ENCODE data around the gene SENP8.
"Not testable (repeated sequence)": the region's sequence is repeated elsewhere in the genome, so short reads cannot be mapped to it uniquely, and the experiment has no call there.

Gene SENP8

DNA sequence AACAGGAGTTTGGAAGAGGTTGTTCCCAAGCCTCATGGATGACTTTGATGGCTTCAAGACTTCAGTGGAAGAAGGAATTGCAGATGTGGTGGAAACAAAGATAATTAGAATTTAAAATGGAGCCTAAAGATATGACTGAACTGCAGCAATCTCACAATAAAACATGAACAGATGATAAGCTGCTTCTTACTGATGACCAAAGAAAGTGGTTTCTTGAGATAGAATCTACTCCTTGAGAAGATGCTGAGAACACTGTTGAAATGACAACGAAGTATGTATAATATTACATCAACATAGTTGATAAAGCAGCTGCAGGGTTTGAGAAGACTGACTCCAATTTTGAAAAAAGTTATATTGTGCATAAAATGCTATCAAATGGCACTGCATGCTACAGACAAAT, 21.4 kb upstream of the SENP8 start:
- no peak overlapping the region for H3K4me3 ChIP-seq (replicated peaks; ENCODE audit: low read depth, low read length)
- DNase-seq (ENCODE audit: extremely low read depth, low read depth) = no peak
- TF ChIP-seq, protein P1, sequence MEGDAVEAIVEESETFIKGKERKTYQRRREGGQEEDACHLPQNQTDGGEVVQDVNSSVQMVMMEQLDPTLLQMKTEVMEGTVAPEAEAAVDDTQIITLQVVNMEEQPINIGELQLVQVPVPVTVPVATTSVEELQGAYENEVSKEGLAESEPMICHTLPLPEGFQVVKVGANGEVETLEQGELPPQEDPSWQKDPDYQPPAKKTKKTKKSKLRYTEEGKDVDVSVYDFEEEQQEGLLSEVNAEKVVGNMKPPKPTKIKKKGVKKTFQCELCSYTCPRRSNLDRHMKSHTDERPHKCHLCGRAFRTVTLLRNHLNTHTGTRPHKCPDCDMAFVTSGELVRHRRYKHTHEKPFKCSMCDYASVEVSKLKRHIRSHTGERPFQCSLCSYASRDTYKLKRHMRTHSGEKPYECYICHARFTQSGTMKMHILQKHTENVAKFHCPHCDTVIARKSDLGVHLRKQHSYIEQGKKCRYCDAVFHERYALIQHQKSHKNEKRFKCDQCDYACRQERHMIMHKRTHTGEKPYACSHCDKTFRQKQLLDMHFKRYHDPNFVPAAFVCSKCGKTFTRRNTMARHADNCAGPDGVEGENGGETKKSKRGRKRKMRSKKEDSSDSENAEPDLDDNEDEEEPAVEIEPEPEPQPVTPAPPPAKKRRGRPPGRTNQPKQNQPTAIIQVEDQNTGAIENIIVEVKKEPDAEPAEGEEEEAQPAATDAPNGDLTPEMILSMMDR (IDR thresholded peaks at IDR 0.05; ENCODE audit: low read depth, low read length, missing control alignments) = no peak

DNA sequence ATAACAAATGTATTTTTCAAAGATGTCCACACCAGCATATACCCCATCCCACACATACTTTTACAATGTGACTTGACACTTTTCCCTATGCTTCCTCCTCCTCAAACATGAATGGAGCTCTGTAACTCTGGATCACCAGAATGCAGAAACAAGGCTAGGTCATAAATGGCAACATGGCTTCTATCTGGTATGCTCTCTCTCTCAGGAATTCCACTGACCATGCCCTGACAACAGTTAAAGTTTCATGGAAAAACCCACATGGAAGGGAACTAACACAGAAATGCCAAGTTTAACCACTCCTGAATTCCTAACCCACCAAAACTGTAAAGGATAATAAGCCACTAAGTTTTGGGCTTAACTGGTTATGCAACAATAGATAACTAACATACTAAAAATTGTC, 20.2 kb upstream of the SENP8 start:
- TF ChIP-seq, protein P1 (IDR thresholded peaks at IDR 0.05; ENCODE audit: low read depth, low read length, missing control alignments) = no peak
- H3K4me3 ChIP-seq (replicated peaks; ENCODE audit: low read depth, low read length) = no peak overlapping the region
- DNase-seq (ENCODE audit: extremely low read depth, low read depth) = no peak

DNA sequence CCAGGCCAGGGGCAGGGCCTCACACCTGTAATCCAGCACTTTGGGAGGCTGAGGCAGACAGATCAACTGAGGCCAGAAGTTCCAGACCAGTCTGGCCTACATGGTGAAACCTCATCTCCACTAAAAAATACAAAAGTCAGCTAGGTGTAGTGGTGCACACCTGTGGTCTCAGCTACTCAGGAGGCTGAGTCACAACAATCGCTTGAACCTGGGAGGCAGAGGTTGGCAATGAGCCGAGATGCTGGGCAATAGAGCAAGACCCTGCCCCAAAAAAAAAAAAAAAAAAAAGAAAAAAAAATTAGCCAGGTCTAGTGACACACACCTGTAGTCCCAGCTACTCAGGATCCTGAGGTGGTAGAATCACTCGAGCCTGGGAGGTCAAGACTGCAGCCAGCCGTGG, 19.0 kb upstream of the SENP8 start:
- DNase-seq (ENCODE audit: extremely low read depth, low read depth) = no peak
- TF ChIP-seq, protein P1 (IDR thresholded peaks at IDR 0.05; ENCODE audit: low read depth, low read length, missing control alignments) = no peak

DNA sequence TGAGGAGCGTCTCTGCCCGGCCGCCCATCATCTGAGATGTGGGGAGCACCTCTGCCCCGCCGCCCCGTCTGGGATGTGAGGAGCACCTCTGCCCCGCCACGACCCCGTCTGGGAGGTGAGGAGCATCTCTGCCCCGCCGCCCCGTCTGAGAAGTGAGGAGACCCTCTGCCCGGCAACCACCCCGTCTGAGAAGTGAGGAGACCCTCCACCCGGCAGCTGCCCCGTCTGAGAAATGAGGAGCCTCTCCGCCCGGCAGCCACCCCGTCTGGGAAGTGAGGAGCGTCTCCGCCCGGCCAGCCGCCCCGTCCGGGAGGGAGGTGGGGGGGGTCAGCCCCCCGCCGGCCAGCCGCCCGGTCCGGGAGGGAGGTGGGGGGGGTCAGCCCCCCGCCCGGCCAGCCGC, 17.7 kb upstream of the SENP8 start:
- not testable (repeated sequence) for DNase-seq (ENCODE audit: extremely low read depth, low read depth); H3K4me3 ChIP-seq (replicated peaks; ENCODE audit: low read depth, low read length)

More for the DNA sequence above, 19.0 kb upstream of the SENP8 start:
- H3K4me3 ChIP-seq (replicated peaks; ENCODE audit: low read depth, low read length) = no peak overlapping the region

DNA sequence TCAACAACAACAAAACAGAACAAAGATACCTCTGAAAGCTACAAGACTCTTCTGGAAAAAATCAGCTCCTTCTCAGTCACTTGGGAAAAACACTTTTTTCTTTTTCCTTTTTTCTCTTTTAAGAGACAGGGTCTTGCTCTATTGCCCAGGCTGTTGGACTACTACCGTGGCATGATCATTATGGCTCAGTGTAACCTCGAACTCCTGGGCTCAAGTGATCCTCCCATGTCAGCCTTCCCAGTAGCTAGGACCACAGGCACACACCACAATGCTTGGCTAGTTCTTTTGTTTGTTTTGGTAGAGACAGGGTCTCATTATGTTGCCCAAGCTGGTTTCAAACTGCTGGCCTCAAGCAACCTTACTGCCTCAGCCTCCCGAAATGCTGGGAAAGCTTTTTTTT, 13.1 kb upstream of the SENP8 start:
- H3K4me3 ChIP-seq (replicated peaks; ENCODE audit: low read depth, low read length) = no peak overlapping the region
- no peak for DNase-seq (ENCODE audit: extremely low read depth, low read depth)
- TF ChIP-seq, protein P1 (IDR thresholded peaks at IDR 0.05; ENCODE audit: low read depth, low read length, missing control alignments) = no peak

DNA sequence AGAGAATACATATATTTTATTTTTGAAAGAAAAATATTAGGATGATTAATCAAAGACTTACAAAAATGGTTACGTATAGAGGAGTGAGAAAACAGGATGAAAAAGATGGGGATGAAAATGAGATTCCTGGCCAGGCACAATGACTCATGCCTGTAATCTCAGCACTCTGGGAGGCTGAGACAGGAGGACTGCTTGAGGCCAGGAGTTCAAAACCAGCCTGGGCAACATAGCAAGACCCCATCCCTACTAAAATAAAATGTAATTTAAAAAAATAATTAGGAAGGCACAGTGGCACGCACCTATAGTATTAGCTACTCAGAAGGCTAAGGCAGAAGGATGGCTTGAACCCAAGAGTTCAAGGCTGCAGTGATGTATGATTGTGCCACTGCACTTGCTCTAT, 12.1 kb upstream of the SENP8 start:
- DNase-seq (ENCODE audit: extremely low read depth, low read depth) = no peak
- no peak overlapping the region for H3K4me3 ChIP-seq (replicated peaks; ENCODE audit: low read depth, low read length)
- TF ChIP-seq, protein P1 (IDR thresholded peaks at IDR 0.05; ENCODE audit: low read depth, low read length, missing control alignments) = no peak

DNA sequence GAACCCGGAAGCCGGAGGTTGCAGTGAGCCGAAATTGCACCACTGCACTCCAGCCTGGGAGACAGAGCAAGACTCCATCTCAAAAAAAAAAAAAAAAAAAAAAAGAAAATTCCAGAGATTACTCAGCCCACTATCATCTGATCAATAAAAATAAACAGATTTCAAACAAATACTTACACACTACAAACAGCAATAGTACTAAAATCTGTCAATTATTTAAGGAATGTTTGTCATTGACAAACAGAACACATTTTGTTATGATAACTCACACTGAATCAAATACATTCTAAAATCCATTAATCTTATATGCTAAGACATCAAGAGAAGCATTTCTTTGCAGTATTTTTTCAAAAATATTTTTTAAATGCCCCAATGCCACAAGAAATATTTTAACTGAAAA, 7.8 kb upstream of the SENP8 start:
- no peak for DNase-seq (ENCODE audit: extremely low read depth, low read depth)
- no peak overlapping the region for H3K4me3 ChIP-seq (replicated peaks; ENCODE audit: low read depth, low read length)
- TF ChIP-seq, protein P1 (IDR thresholded peaks at IDR 0.05; ENCODE audit: low read depth, low read length, missing control alignments) = no peak
